Panc1 (cell line): ENCODE results near the gene KCND3. TPM values are rescaled to one million over a fixed set of nuclear protein-coding genes. Genes with fewer than 3 reads are reported as not detected.

Experiments
- ATAC-seq: fragments of 200-7000 bp; cut with Tn5 transposase; 2 replicates; pipeline ENCODE4 v1.9.1; 2020; ENCODE audit warnings: mild to moderate bottlenecking, moderate library complexity
- BruUV-seq: library from RNA; stranded (reverse); fragments of 400-500 nt; replicated peaks from 2 replicates; lab custom pipeline; 2021; lab: Mats Ljungman, UMichigan
- CTCF ChIA-PET: fragments of 300-600 bp; sonication (Branson Sonifier 250); formaldehyde crosslinking; loops from one replicate; lab custom pipeline; 2022; ENCODE audit warnings: antibody characterized with exemption; lab: Charles Lee
- POLR2A ChIA-PET: fragments of 300-600 bp; sonication (Branson Sonifier 250); formaldehyde crosslinking; loops from one replicate; lab custom pipeline; 2022; ENCODE audit warnings: antibody characterized with exemption; lab: Charles Lee
- DNase-seq: peaks from one replicate; pipeline ENCODE4 v3.0.0-alpha.2; 2010; ENCODE audit warnings: low read depth, low spot score
- H3K27ac ChIP-seq: 2 replicates; pipeline ENCODE4 v1.5.1; 2011; ENCODE audit warnings: mild to moderate bottlenecking, low read length, inconsistent platforms
- H3K27me3 ChIP-seq: fragments of 200-500 bp; sonication (Bioruptor generic); 2 replicates; pipeline ENCODE4 v1.6.0; 2014; ENCODE audit warnings: low read length, inconsistent platforms; ENCODE audit not compliant: control insufficient read depth, insufficient read depth
- H3K36me3 ChIP-seq: fragments of 200-500 bp; sonication (Bioruptor generic); 2 replicates; pipeline ENCODE4 v1.5.1; 2014; ENCODE audit warnings: inconsistent platforms, mild to moderate bottlenecking, low read length, moderate library complexity; ENCODE audit not compliant: control insufficient read depth, insufficient read depth
- H3K4me1 ChIP-seq: 2 replicates; pipeline ENCODE4 v1.5.1; 2011; ENCODE audit warnings: inconsistent platforms, mild to moderate bottlenecking, low read length, moderate library complexity; ENCODE audit not compliant: control insufficient read depth, insufficient read depth
- H3K4me3 ChIP-seq, 2 experiments: 2 replicates each; pipeline ENCODE4 v1.5.1; 2011 to 2012; ENCODE audit warnings: low read depth in 2 of 2, low read length in 2 of 2, mild to moderate bottlenecking in 2 of 2, inconsistent platforms in 1 of 2, moderate library complexity in 1 of 2
- H3K9me3 ChIP-seq: fragments of 200-500 bp; sonication (Bioruptor generic); 2 replicates; pipeline ENCODE4 v1.5.1; 2014; ENCODE audit warnings: low read depth, mild to moderate bottlenecking, inconsistent platforms, low read length, moderate library complexity; ENCODE audit not compliant: control insufficient read depth, insufficient read depth
- POLR2AphosphoS5 ChIP-seq: IDR thresholded peaks from 2 replicates; pipeline ENCODE4 v1.6.1; 2012; ENCODE audit warnings: mild to moderate bottlenecking, low read depth, low read length, moderate library complexity
- SIN3A ChIP-seq: IDR thresholded peaks from 2 replicates; pipeline ENCODE4 v1.6.1; 2012; ENCODE audit warnings: low read depth, mild to moderate bottlenecking, low read length, moderate library complexity, borderline replicate concordance; ENCODE audit not compliant: insufficient read depth
- TCF7L2 ChIP-seq: IDR thresholded peaks from 2 replicates; pipeline ENCODE4 v1.6.1; 2011; ENCODE audit warnings: mild to moderate bottlenecking, low read depth, low read length, inconsistent platforms
- in situ Hi-C: cut with HindIII; loops from 2 replicates; pipeline ENCODE4 v1.10.0; 2016; ENCODE audit warnings: low sequenced_read_pairs, low pct_unique_long_range_greater_than_20kb
- intact Hi-C: fragments of 100-400 bp; cut with micrococcal nuclease; formaldehyde crosslinking; loops from one replicate; pipeline ENCODE4 v1.10.0; 2022; ENCODE audit not compliant: unreplicated experiment
- total RNA-seq: library from RNA; stranded (reverse); gene quantifications from one replicate; pipeline ENCODE4 v1.2.1, GENCODE V29; 2021; ENCODE audit not compliant: unreplicated experiment
- TF ChIP-seq, protein P1 (sequence below), 2 experiments: IDR thresholded peaks; 2 replicates each; pipeline ENCODE4 v1.6.1; 2011 to 2012; ENCODE audit warnings: low read depth in 2 of 2, control low read depth in 1 of 2, low read length in 1 of 2, mild to moderate bottlenecking in 1 of 2, moderate library complexity in 1 of 2; ENCODE audit not compliant: insufficient read depth in 1 of 2
- TF ChIP-seq, protein P2 (sequence below): fragments of 450-650 bp; IDR thresholded peaks from 2 replicates; pipeline ENCODE4 v1.5.1; 2017; ENCODE audit warnings: mild to moderate bottlenecking

Gene KCND3
- total RNA-seq, 1 experiment from 2014 or later: not detected

DNA sequence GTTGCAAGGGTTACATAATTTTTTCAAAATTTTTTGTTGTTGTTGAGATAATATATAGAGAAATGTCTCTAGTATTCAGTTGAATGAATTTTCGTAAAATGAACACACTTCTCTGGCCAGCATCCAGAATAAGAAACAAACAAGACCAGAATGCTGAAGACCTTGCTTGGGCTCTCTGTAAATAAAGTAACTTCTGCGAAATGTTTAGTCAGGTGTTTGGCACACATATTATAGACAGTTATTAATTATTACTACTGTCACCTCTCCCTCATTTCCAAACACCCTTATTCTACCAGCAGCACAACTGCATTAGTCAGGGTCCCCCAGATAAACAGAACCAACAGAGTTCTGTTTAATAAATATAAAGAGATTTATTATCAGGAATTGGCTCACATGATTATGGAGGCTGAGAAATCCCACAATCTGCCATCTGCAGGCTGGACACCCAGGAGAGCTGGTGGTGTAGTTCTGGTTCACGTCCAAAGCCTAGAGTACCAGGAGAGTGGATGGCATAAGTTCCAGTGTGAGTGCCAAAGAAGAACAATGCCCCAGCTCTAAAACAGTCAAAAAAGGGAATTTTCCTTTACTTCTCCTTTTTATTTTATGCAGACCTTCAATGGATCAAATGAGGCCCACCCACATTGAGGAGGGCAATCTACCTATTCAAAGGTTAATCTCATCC lies 44.1 kb upstream of the KCND3 start:
- in situ Hi-C loops: no loop called here
- ChIA-PET CTCF (no interaction called here), POLR2A (no interaction called here)
- BruUV-seq: no TSS peak
- no peak for DNase-seq
- intact Hi-C loops: no loop called here
- Histone ChIP-seq H3K36me3 (no peaks in the 10 kb centered on the region), H3K27me3 (no peaks in the 10 kb centered on the region), H3K9me3 (no peaks in the 10 kb centered on the region), H3K4me1 (no peaks in the 10 kb centered on the region), H3K27ac (no peak overlapping the region), H3K4me3 (no peak overlapping the region)
- no peak for ATAC-seq
- TF ChIP-seq POLR2AphosphoS5 (no peak), TCF7L2 (no peak), SIN3A (no peak)
- TF ChIP-seq, protein P1, sequence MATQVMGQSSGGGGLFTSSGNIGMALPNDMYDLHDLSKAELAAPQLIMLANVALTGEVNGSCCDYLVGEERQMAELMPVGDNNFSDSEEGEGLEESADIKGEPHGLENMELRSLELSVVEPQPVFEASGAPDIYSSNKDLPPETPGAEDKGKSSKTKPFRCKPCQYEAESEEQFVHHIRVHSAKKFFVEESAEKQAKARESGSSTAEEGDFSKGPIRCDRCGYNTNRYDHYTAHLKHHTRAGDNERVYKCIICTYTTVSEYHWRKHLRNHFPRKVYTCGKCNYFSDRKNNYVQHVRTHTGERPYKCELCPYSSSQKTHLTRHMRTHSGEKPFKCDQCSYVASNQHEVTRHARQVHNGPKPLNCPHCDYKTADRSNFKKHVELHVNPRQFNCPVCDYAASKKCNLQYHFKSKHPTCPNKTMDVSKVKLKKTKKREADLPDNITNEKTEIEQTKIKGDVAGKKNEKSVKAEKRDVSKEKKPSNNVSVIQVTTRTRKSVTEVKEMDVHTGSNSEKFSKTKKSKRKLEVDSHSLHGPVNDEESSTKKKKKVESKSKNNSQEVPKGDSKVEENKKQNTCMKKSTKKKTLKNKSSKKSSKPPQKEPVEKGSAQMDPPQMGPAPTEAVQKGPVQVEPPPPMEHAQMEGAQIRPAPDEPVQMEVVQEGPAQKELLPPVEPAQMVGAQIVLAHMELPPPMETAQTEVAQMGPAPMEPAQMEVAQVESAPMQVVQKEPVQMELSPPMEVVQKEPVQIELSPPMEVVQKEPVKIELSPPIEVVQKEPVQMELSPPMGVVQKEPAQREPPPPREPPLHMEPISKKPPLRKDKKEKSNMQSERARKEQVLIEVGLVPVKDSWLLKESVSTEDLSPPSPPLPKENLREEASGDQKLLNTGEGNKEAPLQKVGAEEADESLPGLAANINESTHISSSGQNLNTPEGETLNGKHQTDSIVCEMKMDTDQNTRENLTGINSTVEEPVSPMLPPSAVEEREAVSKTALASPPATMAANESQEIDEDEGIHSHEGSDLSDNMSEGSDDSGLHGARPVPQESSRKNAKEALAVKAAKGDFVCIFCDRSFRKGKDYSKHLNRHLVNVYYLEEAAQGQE (IDR thresholded peaks at IDR 0.05; ENCODE audit: insufficient read depth in 1 of 2, low read depth in 2 of 2, low read length in 1 of 2): no peak
- TF ChIP-seq, protein P2, sequence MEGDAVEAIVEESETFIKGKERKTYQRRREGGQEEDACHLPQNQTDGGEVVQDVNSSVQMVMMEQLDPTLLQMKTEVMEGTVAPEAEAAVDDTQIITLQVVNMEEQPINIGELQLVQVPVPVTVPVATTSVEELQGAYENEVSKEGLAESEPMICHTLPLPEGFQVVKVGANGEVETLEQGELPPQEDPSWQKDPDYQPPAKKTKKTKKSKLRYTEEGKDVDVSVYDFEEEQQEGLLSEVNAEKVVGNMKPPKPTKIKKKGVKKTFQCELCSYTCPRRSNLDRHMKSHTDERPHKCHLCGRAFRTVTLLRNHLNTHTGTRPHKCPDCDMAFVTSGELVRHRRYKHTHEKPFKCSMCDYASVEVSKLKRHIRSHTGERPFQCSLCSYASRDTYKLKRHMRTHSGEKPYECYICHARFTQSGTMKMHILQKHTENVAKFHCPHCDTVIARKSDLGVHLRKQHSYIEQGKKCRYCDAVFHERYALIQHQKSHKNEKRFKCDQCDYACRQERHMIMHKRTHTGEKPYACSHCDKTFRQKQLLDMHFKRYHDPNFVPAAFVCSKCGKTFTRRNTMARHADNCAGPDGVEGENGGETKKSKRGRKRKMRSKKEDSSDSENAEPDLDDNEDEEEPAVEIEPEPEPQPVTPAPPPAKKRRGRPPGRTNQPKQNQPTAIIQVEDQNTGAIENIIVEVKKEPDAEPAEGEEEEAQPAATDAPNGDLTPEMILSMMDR: no peak

DNA sequence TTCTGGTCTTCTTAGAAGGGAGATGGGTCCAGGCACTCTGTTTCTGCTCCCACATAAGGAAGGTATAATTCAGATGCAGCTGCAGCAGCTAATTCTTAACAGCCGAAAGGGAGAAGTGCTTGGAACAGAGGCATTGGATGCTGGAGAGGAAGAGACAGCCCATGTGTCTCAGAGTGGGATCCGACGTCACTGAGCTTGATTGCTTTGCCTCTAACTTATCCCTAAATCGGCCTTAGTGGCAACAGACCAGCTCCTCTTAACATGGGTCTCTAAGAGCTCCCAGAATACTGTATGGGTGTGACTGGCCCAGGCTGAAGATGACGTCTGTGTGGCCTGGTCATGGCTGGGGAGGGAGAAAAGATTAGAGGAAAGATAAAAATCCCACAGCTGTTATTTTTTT lies 40.7 kb upstream of the KCND3 start:
- Histone ChIP-seq H3K36me3 (no peaks in the 10 kb centered on the region), H3K27me3 (0 out of 2 replicates have a peak, but pooled peaks cover 3% of the 10 kb centered on the region), H3K27ac (no peak overlapping the region), H3K9me3 (no peaks in the 10 kb centered on the region), H3K4me3 (no peak overlapping the region), H3K4me1 (no peaks in the 10 kb centered on the region)
- BruUV-seq: no TSS peak
- ATAC-seq: no peak
- ChIA-PET CTCF (no interaction called here), POLR2A (no interaction called here)
- TF ChIP-seq POLR2AphosphoS5 (no peak), TCF7L2 (no peak), SIN3A (no peak)
- TF ChIP-seq, protein P1 (IDR thresholded peaks at IDR 0.05; ENCODE audit: insufficient read depth in 1 of 2, low read depth in 2 of 2, low read length in 1 of 2): no peak
- TF ChIP-seq, protein P2: no peak
- DNase-seq: no peak
- intact Hi-C loops: no loop called here
- in situ Hi-C loops: no loop called here
